Ascending aorta (tissue), 2 donors: ENCODE measurements around the gene TIMP3. TPM values are rescaled to one million over a fixed set of nuclear protein-coding genes. Genes with fewer than 3 reads are reported as not detected.

Experiments
- DNase-seq, 2 donors: peaks; one replicate each; pipeline ENCODE4 v3.0.0-alpha.2; 2019; ENCODE audit warnings: low spot score in 2 of 2
- H3K27ac ChIP-seq, 2 donors: fragments of 200-600 bp; sonication (generic); one replicate each; pipeline ENCODE4 v1.5.1; 2016 to 2017; ENCODE audit warnings: mild to moderate bottlenecking in 1 of 2
- H3K27me3 ChIP-seq: fragments of 200-600 bp; sonication (generic); one replicate; pipeline ENCODE4 v1.5.1; 2017
- H3K36me3 ChIP-seq, 2 donors: fragments of 200-600 bp; sonication (generic); one replicate each; pipeline ENCODE4 v1.5.1; 2016
- H3K4me1 ChIP-seq, 2 donors: fragments of 200-600 bp; sonication (generic); one replicate each; pipeline ENCODE4 v1.5.1; 2016 to 2017; ENCODE audit warnings: mild to moderate bottlenecking in 1 of 2
- H3K4me3 ChIP-seq, 2 donors: fragments of 200-600 bp; sonication (generic); one replicate each; pipeline ENCODE4 v1.5.1; 2016 to 2017; ENCODE audit warnings: mild to moderate bottlenecking in 1 of 2
- H3K9me3 ChIP-seq, 2 donors: fragments of 200-600 bp; sonication (generic); one replicate each; pipeline ENCODE4 v1.5.1; 2016
- CTCF ChIP-seq, 3 experiments: fragments of 200-600 bp in 2 of 3; fragments of 450-650 bp in 1 of 3; sonication (generic) in 2 of 3; IDR thresholded peaks; one replicate each; pipeline ENCODE4 v1.5.1; 2016 to 2019; ENCODE audit warnings: antibody characterized with exemption in 3 of 3, mild to moderate bottlenecking in 1 of 3, moderate library complexity in 1 of 3
- intact Hi-C: fragments of 100-400 bp; cut with DNase I; formaldehyde crosslinking; loops from one replicate; pipeline ENCODE4 v1.15.1; 2023
- total RNA-seq: library from RNA; depleted of rRNA; stranded (reverse); fragments of >200 nt; gene quantifications from one replicate; pipeline ENCODE4 v1.1.0, GENCODE V29; 2016

The TIMP3 gene
- total RNA-seq, 1 donor from 2014 or later: 394 TPM

GRCh38 chr22:32780726-32781310, 20.7 kb upstream of the TIMP3 start:
- H3K4me3 ChIP-seq: no peak overlapping the region
- H3K9me3 ChIP-seq: no peaks in the 10 kb centered on the region
- H3K27me3 ChIP-seq: no peaks in the 10 kb centered on the region
- no peak overlapping the region for H3K27ac ChIP-seq
- intact Hi-C loops: no loop called here
- no peaks in the 10 kb centered on the region for H3K36me3 ChIP-seq
- no peak for TF ChIP-seq CTCF (IDR thresholded peaks at IDR 0.05)
- no peaks in the 10 kb centered on the region for H3K4me1 ChIP-seq
- DNase-seq: no peak

- H3K9me3 ChIP-seq: no peaks in the 10 kb centered on the region
- no peaks in the 10 kb centered on the region for H3K4me1 ChIP-seq
- no peak for DNase-seq
- H3K4me3 ChIP-seq: no peak overlapping the region
- no peak overlapping the region for H3K27ac ChIP-seq
- intact Hi-C loops: no loop called here
- no peaks in the 10 kb centered on the region for H3K27me3 ChIP-seq
- H3K36me3 ChIP-seq: no peaks in the 10 kb centered on the region
- no peak for TF ChIP-seq CTCF (IDR thresholded peaks at IDR 0.05)
Observed at GRCh38 chr22:32781695-32782094, 19.8 kb upstream of the TIMP3 start.

- peaks cover 0 to 9% of the 10 kb centered on the region in 2 donors for H3K4me1 ChIP-seq
- DNase-seq: no peak
- H3K27ac ChIP-seq: no peak overlapping the region
- intact Hi-C loops: no loop called here
- TF ChIP-seq CTCF (IDR thresholded peaks at IDR 0.05): no peak
- no peaks in the 10 kb centered on the region for H3K36me3 ChIP-seq
- no peak overlapping the region for H3K4me3 ChIP-seq
- no peaks in the 10 kb centered on the region for H3K27me3 ChIP-seq
- no peaks in the 10 kb centered on the region for H3K9me3 ChIP-seq
Observed at GRCh38 chr22:32785321-32786026, 16.0 kb upstream of the TIMP3 start.

- H3K36me3 ChIP-seq: no peaks in the 10 kb centered on the region
- intact Hi-C loops: no loop called here
- no peak for DNase-seq
- H3K4me3 ChIP-seq: no peak overlapping the region
- no peak for TF ChIP-seq CTCF (IDR thresholded peaks at IDR 0.05)
- no peaks in the 10 kb centered on the region for H3K9me3 ChIP-seq
- no peak overlapping the region for H3K27ac ChIP-seq
- no peaks in the 10 kb centered on the region for H3K27me3 ChIP-seq
- peaks cover 0 to 9% of the 10 kb centered on the region in 2 donors for H3K4me1 ChIP-seq
Observed at GRCh38 chr22:32786027-32786418, 15.5 kb upstream of the TIMP3 start.

GRCh38 chr22:32788904-32789624, 12.4 kb upstream of the TIMP3 start:
- DNase-seq: no peak
- TF ChIP-seq CTCF (IDR thresholded peaks at IDR 0.05): no peak
- H3K27ac ChIP-seq: peak overlapping the region; percentile 0 to 38

More at GRCh38 chr22:32788904-32789624, 12.4 kb upstream of the TIMP3 start:
- Histone ChIP-seq H3K36me3 (no peaks in the 10 kb centered on the region), H3K4me1 (peaks cover 0 to 9% of the 10 kb centered on the region in 2 donors), H3K9me3 (no peaks in the 10 kb centered on the region), H3K27me3 (no peaks in the 10 kb centered on the region), H3K4me3 (no peak overlapping the region)
- intact Hi-C loops: no loop called here
